ENCODE results near the gene CCDC73.
"Not testable (repeated sequence)": the region's sequence is repeated elsewhere in the genome, so short reads cannot be mapped to it uniquely, and the experiment has no call there.

CCDC73 gene

GRCh38 chr11:32792948-32793475 is 1.4 kb downstream of the CCDC73 start:
- peak; percentile 65 for DNase-seq

- no peak for DNase-seq
These were observed 2.1 kb downstream of the CCDC73 start for GRCh38 chr11:32792111-32792947.

GRCh38 chr11:32790916-32791315 is 3.5 kb downstream of the CCDC73 start:
- DNase-seq = no peak

GRCh38 chr11:32786811-32787210 is 7.7 kb downstream of the CCDC73 start:
- DNase-seq = no peak

- DNase-seq = no peak
These were observed 9.2 kb downstream of the CCDC73 start for GRCh38 chr11:32785262-32785661.

- no peak for DNase-seq
These were observed 12.7 kb downstream of the CCDC73 start for GRCh38 chr11:32781721-32782120.

- not testable (repeated sequence) for DNase-seq
These were observed 13.6 kb downstream of the CCDC73 start for GRCh38 chr11:32780839-32781238.

- DNase-seq = no peak
These were observed 15.3 kb downstream of the CCDC73 start for GRCh38 chr11:32779136-32779535.

GRCh38 chr11:32775908-32776307 is 18.6 kb downstream of the CCDC73 start:
- DNase-seq = no peak

GRCh38 chr11:32774081-32774480 is 20.4 kb downstream of the CCDC73 start:
- DNase-seq = no peak

- DNase-seq = no peak
These were observed 21.7 kb downstream of the CCDC73 start for GRCh38 chr11:32772731-32773130.

- DNase-seq = not testable (repeated sequence)
These were observed 32.7 kb downstream of the CCDC73 start for GRCh38 chr11:32761774-32762173.

- no peak for DNase-seq
These were observed 36.2 kb downstream of the CCDC73 start for GRCh38 chr11:32758291-32758690.

GRCh38 chr11:32753181-32753580 is 41.3 kb downstream of the CCDC73 start:
- not testable (repeated sequence) for DNase-seq

- DNase-seq = no peak
These were observed 42.5 kb downstream of the CCDC73 start for GRCh38 chr11:32752001-32752400.

GRCh38 chr11:32751381-32751780 is 43.1 kb downstream of the CCDC73 start:
- no peak for DNase-seq

- DNase-seq = no peak
These were observed 64.5 kb downstream of the CCDC73 start for GRCh38 chr11:32729976-32730375.

GRCh38 chr11:32723332-32723731 is 71.1 kb downstream of the CCDC73 start:
- DNase-seq = no peak

- no peak for DNase-seq
These were observed 72.2 kb downstream of the CCDC73 start for GRCh38 chr11:32722255-32722654.

- DNase-seq = peak; percentile 1
These were observed 81.0 kb downstream of the CCDC73 start for GRCh38 chr11:32713496-32713895.

GRCh38 chr11:32708978-32709377 is 85.5 kb downstream of the CCDC73 start:
- not testable (repeated sequence) for DNase-seq

GRCh38 chr11:32706985-32707741 is 87.3 kb downstream of the CCDC73 start:
- no peak for DNase-seq

- no peak for DNase-seq
These were observed 89.0 kb downstream of the CCDC73 start for GRCh38 chr11:32705309-32706033.
